Measurements from ENCODE around the gene RAD18. TPM values are rescaled to one million over a fixed set of nuclear protein-coding genes. Genes with fewer than 3 reads are reported as not detected.

The RAD18 gene
- total RNA-seq, 2 experiments from 2014 or later = 44.5 to 45.4 TPM

DNA sequence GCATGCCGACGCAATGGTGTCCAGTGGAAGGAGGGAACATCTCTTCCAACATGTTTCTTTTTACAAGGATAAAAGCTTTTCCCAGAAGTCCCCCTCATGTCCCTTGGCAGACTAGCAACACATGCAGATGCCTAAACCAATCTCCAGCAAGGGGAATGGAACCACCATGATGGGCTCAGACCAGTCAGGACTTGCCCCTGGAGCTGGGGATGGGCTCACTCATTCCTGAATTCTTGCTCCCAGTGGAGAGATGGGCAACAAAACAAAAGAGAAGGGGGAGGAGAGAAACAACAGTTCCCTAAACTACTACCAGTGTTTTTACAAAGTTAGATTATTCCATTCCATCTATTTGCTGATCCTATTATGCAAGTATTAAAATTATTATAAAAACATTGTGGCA is 117.1 kb downstream of the RAD18 start:
- no peak overlapping the region for H3K4me3 Mint-ChIP-seq
- no peak overlapping the region for H3K27ac Mint-ChIP-seq
- no peak for DNase-seq
- CTCF ChIA-PET = no interaction called here
- no peaks in the 10 kb centered on the region for H3K36me3 Mint-ChIP-seq (ENCODE audit: low read depth)
- no peaks in the 10 kb centered on the region for H3K9me3 Mint-ChIP-seq
- no peaks in the 10 kb centered on the region for H3K27me3 Mint-ChIP-seq (ENCODE audit: low read depth)
- no peaks in the 10 kb centered on the region for H3K4me1 Mint-ChIP-seq (ENCODE audit: low read depth)
- intact Hi-C loops (cut with micrococcal nuclease) = no loop called here

DNA sequence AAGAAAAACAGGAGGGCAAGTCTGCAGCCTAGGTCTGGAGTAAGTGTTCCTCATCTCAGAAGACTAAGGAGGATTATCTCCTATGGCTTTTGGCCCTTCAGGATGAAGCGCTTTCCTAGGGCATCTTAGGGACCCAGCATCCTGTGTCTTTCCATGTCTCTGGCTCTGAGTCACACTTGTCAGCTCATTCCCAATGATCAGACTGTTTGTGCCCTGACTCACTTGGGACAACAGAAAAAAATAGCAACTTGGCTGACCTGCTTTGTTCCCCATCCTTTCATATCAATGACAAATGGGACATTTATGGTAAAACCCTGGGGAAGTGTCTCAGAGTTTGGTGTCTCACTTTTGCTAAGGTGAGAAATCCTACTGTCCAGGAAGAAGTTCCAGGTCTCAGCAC is 117.6 kb downstream of the RAD18 start:
- H3K9me3 Mint-ChIP-seq = no peaks in the 10 kb centered on the region
- CTCF ChIA-PET = no interaction called here
- no peak overlapping the region for H3K27ac Mint-ChIP-seq
- no peaks in the 10 kb centered on the region for H3K27me3 Mint-ChIP-seq (ENCODE audit: low read depth)
- DNase-seq = no peak
- H3K36me3 Mint-ChIP-seq (ENCODE audit: low read depth) = no peaks in the 10 kb centered on the region
- intact Hi-C loops (cut with micrococcal nuclease) = no loop called here
- no peak overlapping the region for H3K4me3 Mint-ChIP-seq
- no peaks in the 10 kb centered on the region for H3K4me1 Mint-ChIP-seq (ENCODE audit: low read depth)

DNA sequence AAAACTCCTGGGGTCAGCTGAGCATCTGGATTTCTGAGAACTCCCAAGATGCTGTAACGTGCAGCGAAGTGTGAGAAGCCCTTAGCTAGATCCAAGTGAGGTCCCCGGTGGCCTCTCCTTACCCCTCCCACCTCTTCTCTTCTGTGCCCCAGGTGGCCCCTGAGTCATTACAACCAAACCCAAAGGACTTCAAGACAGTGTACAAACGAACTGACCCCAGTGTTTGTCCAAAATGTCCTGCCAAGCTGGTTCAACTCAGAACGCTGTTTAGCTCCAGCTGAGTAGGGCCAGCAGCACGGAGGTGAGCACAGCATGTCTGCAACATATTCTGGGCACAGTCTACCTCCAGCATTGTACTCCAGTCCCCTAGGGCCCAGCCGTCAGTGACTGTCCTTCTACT is 119.9 kb downstream of the RAD18 start:
- Mint-ChIP-seq H3K27ac (no peak overlapping the region), H3K9me3 (no peaks in the 10 kb centered on the region), H3K27me3 (ENCODE audit: low read depth) (no peaks in the 10 kb centered on the region), H3K4me1 (ENCODE audit: low read depth) (no peaks in the 10 kb centered on the region), H3K36me3 (ENCODE audit: low read depth) (no peaks in the 10 kb centered on the region), H3K4me3 (no peak overlapping the region)
- intact Hi-C loops (cut with micrococcal nuclease) = no loop called here
- CTCF ChIA-PET = interaction anchor here (0.6 kb wide), 1 partner anchor 268 kb away, joined by 3 read pairs; no protein-coding TSS in a partner anchor
- DNase-seq = no peak

DNA sequence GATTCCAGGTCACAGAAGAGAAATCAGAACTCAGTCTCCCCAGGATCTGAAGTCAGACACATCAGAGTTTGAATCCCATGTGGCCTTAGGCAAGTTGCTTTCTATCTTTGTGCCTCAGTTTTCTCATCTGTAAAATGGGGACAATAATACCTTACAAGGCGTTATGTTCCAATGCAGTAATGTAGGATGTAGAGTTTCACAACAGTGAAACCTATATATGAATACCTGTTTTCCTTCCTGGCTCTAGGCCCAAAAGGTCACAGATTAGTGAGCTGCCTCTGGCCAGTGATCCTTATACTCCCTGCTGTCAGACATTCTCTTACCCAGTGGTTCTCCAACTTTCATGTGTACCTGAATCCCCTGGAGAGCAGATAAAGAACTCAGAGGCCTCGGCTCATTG is 121.0 kb downstream of the RAD18 start:
- no peaks in the 10 kb centered on the region for H3K9me3 Mint-ChIP-seq
- H3K27ac Mint-ChIP-seq = no peak overlapping the region
- intact Hi-C loops (cut with micrococcal nuclease) = no loop called here
- no peak for DNase-seq
- no peaks in the 10 kb centered on the region for H3K4me1 Mint-ChIP-seq (ENCODE audit: low read depth)
- H3K27me3 Mint-ChIP-seq (ENCODE audit: low read depth) = no peaks in the 10 kb centered on the region
- CTCF ChIA-PET = no interaction called here
- H3K36me3 Mint-ChIP-seq (ENCODE audit: low read depth) = no peaks in the 10 kb centered on the region
- H3K4me3 Mint-ChIP-seq = no peak overlapping the region

DNA sequence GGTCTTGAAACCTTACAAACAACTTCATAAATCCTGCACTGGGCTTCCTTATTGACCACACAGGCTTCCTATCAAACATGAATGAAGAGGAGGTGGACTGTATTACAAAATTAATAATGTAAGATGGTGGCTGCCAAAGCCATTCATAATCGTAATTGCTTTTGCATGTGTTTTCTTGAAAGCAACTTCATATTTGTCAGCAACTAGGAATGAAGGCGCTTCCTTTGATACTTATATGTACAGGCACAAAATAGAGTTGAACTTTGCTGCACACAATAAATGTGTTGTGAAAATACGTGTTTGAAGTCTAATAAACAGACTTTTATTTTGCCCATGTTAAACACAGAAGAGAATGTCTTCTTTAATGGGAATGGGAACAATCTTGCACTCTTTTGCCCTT is 121.8 kb downstream of the RAD18 start:
- no peak overlapping the region for H3K27ac Mint-ChIP-seq
- intact Hi-C loops (cut with micrococcal nuclease) = no loop called here
- H3K9me3 Mint-ChIP-seq = no peaks in the 10 kb centered on the region
- no peaks in the 10 kb centered on the region for H3K4me1 Mint-ChIP-seq (ENCODE audit: low read depth)
- DNase-seq = no peak
- no peaks in the 10 kb centered on the region for H3K36me3 Mint-ChIP-seq (ENCODE audit: low read depth)
- CTCF ChIA-PET = interaction anchor here (1.4 kb wide), 1 partner anchor 138 kb away, joined by 3 read pairs; no protein-coding TSS in a partner anchor
- no peak overlapping the region for H3K4me3 Mint-ChIP-seq
- no peaks in the 10 kb centered on the region for H3K27me3 Mint-ChIP-seq (ENCODE audit: low read depth)

DNA sequence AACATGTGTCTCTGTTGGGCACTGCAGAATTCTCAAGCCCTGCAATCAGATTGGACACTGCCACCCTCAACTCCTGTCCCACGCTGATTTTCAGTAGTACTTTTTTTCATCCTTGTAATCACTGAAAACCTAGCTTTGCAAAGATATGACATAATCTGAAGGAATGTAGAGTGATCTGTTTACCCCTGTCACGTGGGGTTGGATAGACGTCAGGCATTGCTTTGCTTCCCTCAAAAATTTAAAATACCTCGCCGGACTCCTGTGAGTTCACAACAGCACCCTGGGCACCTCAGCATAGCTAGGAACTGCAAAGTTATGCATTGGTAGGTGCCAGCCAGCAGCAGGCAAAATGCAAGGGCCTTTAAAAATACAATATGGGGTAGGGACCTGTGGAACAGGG is 122.7 kb downstream of the RAD18 start:
- Mint-ChIP-seq H3K4me3 (no peak overlapping the region), H3K27me3 (ENCODE audit: low read depth) (no peaks in the 10 kb centered on the region), H3K4me1 (ENCODE audit: low read depth) (no peaks in the 10 kb centered on the region), H3K9me3 (no peaks in the 10 kb centered on the region), H3K27ac (no peak overlapping the region), H3K36me3 (ENCODE audit: low read depth) (no peaks in the 10 kb centered on the region)
- CTCF ChIA-PET = interaction anchor here (0.8 to 1.4 kb wide), 2 partner anchors 71 to 137 kb away, joined by 3 read pairs; partner anchors contain the start of gene OXTR
- intact Hi-C loops (cut with micrococcal nuclease) = no loop called here
- no peak for DNase-seq

DNA sequence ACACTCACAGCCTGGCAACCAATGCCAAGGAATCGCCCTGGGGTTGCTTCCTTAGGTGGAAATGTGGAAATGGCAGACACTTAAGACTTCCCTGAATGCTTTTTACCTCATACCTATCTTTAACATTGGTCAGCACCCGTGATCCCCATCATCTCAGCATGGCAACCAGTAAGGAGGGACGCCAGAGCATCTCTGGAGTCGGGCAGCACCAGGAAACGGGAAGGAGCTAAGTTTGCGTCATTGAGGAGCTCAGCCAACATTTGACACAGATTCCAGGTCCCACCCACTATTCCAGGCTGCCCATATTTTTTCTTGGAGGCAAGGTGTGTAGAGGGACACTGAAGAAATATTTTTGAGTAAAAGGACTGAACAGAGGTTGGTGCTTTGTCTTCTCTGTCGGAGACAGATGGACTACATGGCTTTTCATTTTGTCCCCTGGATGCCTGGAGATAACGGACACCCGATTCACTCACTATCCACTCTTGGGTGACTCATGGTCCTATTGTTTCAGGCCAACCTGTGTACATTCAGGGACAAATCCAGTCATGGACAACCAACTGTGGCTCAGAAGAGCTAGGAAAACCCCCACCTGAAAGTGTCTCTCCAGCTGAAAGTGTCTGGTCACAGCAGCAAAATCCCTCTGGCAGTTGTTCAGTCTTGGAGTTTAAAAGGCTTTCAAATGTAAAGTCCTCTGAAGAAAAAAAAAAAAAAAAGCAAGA is 123.5 kb downstream of the RAD18 start:
- Mint-ChIP-seq H3K9me3 (no peaks in the 10 kb centered on the region), H3K27me3 (ENCODE audit: low read depth) (no peaks in the 10 kb centered on the region), H3K27ac (no peak overlapping the region), H3K36me3 (ENCODE audit: low read depth) (no peaks in the 10 kb centered on the region), H3K4me1 (ENCODE audit: low read depth) (no peaks in the 10 kb centered on the region), H3K4me3 (no peak overlapping the region)
- intact Hi-C loops (cut with micrococcal nuclease) = no loop called here
- no peak for DNase-seq
- CTCF ChIA-PET = interaction anchor here (1.4 kb wide), 1 partner anchor 136 kb away, joined by 3 read pairs; no protein-coding TSS in a partner anchor

DNA sequence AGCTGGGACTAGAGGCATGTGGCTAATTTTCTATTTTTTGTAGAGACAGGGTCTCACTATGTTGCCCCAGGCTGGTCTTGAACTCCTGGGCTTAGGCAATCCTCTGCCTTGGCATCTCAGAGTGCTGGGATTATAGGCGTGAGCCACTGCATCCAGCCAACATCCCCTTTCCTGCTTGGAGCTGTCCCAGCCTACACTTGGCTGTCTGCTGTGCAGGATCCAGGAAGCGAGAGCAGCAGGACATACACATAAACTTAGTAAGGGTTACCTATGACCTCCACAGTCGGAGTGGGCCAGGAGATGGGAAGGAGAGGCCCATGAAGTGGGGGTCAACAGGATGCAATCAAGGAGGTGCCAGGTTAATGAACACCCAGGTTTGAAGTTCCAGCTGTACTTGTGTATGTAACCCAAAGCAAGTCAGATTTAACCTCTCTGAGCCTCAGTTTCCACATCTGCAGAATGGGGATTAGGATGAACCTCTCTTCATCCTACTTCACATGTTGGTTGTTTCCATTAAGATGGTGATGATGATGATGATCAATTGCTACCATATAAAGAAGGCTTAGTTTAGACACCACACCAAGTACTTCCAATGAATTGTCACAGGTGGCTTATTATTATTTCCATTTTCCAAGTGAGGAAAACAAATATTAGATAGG is 124.4 kb downstream of the RAD18 start:
- Mint-ChIP-seq H3K4me3 (no peak overlapping the region), H3K27me3 (ENCODE audit: low read depth) (no peaks in the 10 kb centered on the region), H3K27ac (no peak overlapping the region), H3K4me1 (ENCODE audit: low read depth) (no peaks in the 10 kb centered on the region), H3K9me3 (no peaks in the 10 kb centered on the region), H3K36me3 (ENCODE audit: low read depth) (no peaks in the 10 kb centered on the region)
- CTCF ChIA-PET = interaction anchor here (0.6 kb wide), 1 partner anchor 422 kb away, joined by 3 read pairs; no protein-coding TSS in a partner anchor
- intact Hi-C loops (cut with micrococcal nuclease) = no loop called here
- DNase-seq = no peak

DNA sequence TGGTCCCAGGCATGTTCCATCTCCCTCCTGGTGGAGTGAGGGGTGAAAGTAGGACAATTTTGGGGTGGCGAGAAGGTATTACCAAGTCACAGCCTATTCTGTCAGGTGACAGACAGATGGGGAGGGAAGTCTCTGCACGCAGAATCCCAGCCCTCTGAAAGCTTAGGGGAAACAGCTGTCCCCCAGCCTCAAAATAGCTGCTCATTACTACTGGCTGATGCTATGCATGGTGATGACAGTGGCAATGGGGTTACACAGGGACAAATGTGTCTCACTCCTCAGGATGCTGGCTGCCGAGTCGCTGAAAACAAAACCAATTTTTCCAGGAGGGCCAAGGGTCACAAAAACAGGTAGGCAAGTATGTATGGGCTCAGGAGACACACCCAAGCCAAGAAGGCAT is 125.0 kb downstream of the RAD18 start:
- DNase-seq = no peak
- CTCF ChIA-PET = interaction anchor here (0.6 kb wide), 1 partner anchor 421 kb away, joined by 3 read pairs; no protein-coding TSS in a partner anchor
- H3K27ac Mint-ChIP-seq = no peak overlapping the region
- H3K27me3 Mint-ChIP-seq (ENCODE audit: low read depth) = no peaks in the 10 kb centered on the region
- no peak overlapping the region for H3K4me3 Mint-ChIP-seq
- no peaks in the 10 kb centered on the region for H3K9me3 Mint-ChIP-seq
- H3K4me1 Mint-ChIP-seq (ENCODE audit: low read depth) = no peaks in the 10 kb centered on the region
- intact Hi-C loops (cut with micrococcal nuclease) = no loop called here
- H3K36me3 Mint-ChIP-seq (ENCODE audit: low read depth) = no peaks in the 10 kb centered on the region

DNA sequence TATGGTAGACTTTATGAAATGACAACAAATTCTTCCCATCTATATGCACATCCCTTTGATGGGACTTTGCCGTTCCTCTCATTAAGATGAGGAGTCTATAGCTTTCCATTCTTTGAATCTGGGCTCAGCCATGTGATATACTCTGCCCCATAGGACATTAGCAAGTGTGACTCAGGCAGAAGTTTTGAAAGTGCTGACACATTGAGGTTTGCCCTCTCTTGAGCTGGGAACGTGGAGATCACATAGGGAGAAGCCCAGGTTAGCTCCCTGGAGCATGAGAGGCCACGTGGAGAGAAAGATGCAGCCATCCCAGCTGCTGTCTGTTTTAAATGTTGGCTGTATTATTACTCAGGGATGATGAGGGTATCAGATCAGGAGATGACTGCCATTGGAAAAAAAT is 126.1 kb downstream of the RAD18 start:
- H3K4me1 Mint-ChIP-seq (ENCODE audit: low read depth) = no peaks in the 10 kb centered on the region
- H3K4me3 Mint-ChIP-seq = no peak overlapping the region
- CTCF ChIA-PET = no interaction called here
- no peak overlapping the region for H3K27ac Mint-ChIP-seq
- H3K36me3 Mint-ChIP-seq (ENCODE audit: low read depth) = no peaks in the 10 kb centered on the region
- no peaks in the 10 kb centered on the region for H3K9me3 Mint-ChIP-seq
- intact Hi-C loops (cut with micrococcal nuclease) = no loop called here
- H3K27me3 Mint-ChIP-seq (ENCODE audit: low read depth) = no peaks in the 10 kb centered on the region
- DNase-seq = no peak

DNA sequence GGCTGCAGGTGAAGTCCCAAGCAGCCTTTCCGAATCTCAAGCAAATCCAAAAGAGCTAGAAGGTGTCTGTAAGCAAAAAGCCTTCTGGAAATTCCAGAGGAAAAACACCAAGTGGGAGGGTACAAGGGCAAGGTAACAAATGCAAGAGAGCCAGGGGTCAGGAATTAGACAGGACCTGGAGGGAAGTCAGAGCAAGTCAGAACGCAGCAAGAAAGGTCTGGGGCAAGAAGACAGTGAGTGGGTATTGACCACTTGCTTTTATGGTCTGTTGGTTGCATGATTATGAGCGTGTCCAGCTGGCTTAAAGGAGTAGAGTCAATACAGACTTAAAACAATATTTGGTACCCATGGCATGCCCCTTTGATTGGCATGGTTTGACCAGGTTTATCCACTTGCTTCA is 127.2 kb downstream of the RAD18 start:
- Mint-ChIP-seq H3K36me3 (ENCODE audit: low read depth) (no peaks in the 10 kb centered on the region), H3K4me3 (no peak overlapping the region), H3K27me3 (ENCODE audit: low read depth) (no peaks in the 10 kb centered on the region), H3K4me1 (ENCODE audit: low read depth) (no peaks in the 10 kb centered on the region), H3K27ac (no peak overlapping the region), H3K9me3 (no peaks in the 10 kb centered on the region)
- intact Hi-C loops (cut with micrococcal nuclease) = no loop called here
- CTCF ChIA-PET = no interaction called here
- DNase-seq = no peak

DNA sequence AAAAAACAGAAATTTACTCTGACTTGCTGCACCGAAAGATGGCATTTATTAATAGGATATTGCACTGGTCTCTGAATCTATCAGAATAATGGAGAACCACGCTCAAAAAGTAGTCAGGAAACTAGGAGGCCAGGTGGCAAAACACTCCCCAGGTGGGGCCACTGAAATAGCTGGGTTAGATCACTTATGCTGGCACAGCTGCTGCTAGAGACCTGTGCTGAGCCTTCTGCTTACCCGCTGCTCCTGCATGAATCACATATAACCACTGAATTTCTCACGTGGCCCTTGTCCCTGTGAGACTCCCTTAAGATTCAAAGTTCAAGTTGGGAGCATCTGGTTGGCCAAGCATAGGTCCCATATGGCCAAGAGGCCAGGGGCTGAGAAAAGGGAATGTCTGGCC is 127.9 kb downstream of the RAD18 start:
- no peak for DNase-seq
- Mint-ChIP-seq H3K27me3 (ENCODE audit: low read depth) (no peaks in the 10 kb centered on the region), H3K9me3 (no peaks in the 10 kb centered on the region)

DNA sequence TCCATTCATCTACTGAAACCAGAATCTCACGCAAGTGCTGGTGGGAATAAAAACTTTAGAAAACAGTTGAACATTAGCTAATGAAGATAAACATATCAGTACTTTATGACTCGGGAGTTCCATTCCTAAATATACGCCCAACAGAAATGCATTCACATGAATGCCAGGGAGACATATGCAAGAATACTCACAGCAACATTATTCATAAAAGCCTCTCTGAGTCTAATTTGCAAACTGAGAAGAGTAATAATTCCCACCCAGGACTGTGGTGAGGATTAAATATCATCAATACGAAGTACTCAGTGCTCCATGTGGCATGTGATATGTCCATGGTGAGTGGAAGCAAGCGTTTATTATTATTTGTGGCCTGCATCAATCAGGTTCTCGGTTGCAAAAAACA is 128.3 kb downstream of the RAD18 start:
- H3K36me3 Mint-ChIP-seq (ENCODE audit: low read depth) = no peaks in the 10 kb centered on the region
- H3K9me3 Mint-ChIP-seq = no peaks in the 10 kb centered on the region
- no peak overlapping the region for H3K4me3 Mint-ChIP-seq
- no peaks in the 10 kb centered on the region for H3K4me1 Mint-ChIP-seq (ENCODE audit: low read depth)
- DNase-seq = no peak
- intact Hi-C loops (cut with micrococcal nuclease) = no loop called here
- no peaks in the 10 kb centered on the region for H3K27me3 Mint-ChIP-seq (ENCODE audit: low read depth)
- no peak overlapping the region for H3K27ac Mint-ChIP-seq
- CTCF ChIA-PET = no interaction called here

More for the DNA sequence above, 127.9 kb downstream of the RAD18 start:
- no peaks in the 10 kb centered on the region for H3K4me1 Mint-ChIP-seq (ENCODE audit: low read depth)
- no peaks in the 10 kb centered on the region for H3K36me3 Mint-ChIP-seq (ENCODE audit: low read depth)
- intact Hi-C loops (cut with micrococcal nuclease) = no loop called here
- H3K27ac Mint-ChIP-seq = no peak overlapping the region
- H3K4me3 Mint-ChIP-seq = no peak overlapping the region
- CTCF ChIA-PET = no interaction called here

Data from activated naive CD4-positive, alpha-beta T cell treated with anti-CD3 and anti-CD28 coated beads for 36 hours (primary cell).